Fibroblast of the conjunctiva (primary cell): Measurements from ENCODE around the gene MUC5B.

Source experiments
- DNase-seq: peaks from one replicate; pipeline ENCODE4 v3.0.0-alpha.2; 2010; ENCODE audit warnings: low read depth

The MUC5B gene

GRCh38 chr11:1221848-1222311 lies 986 bp upstream of the MUC5B start:
- no peak for DNase-seq

GRCh38 chr11:1223346-1224110 lies 662 bp downstream of the MUC5B start:
- no peak for DNase-seq

GRCh38 chr11:1224111-1224490 lies 1.2 kb downstream of the MUC5B start:
- DNase-seq = no peak

- DNase-seq = no peak
Observed at GRCh38 chr11:1224491-1225385, 1.9 kb downstream of the MUC5B start.

- no peak for DNase-seq
Observed at GRCh38 chr11:1225386-1226225, 2.7 kb downstream of the MUC5B start.

GRCh38 chr11:1226226-1226985 lies 3.5 kb downstream of the MUC5B start:
- no peak for DNase-seq

GRCh38 chr11:1226986-1227550 lies 4.2 kb downstream of the MUC5B start:
- no peak for DNase-seq

- DNase-seq = no peak
Observed at GRCh38 chr11:1227551-1228100, 4.8 kb downstream of the MUC5B start.

GRCh38 chr11:1228101-1228821 lies 5.4 kb downstream of the MUC5B start:
- DNase-seq = no peak

- DNase-seq = no peak
Observed at GRCh38 chr11:1228921-1229451, 6.1 kb downstream of the MUC5B start.

- no peak for DNase-seq
Observed at GRCh38 chr11:1229471-1230120, 6.7 kb downstream of the MUC5B start.

GRCh38 chr11:1230121-1230455 lies 7.2 kb downstream of the MUC5B start:
- DNase-seq = no peak

GRCh38 chr11:1230456-1231395 lies 7.9 kb downstream of the MUC5B start:
- DNase-seq = no peak

- no peak for DNase-seq
Observed at GRCh38 chr11:1231396-1232020, 8.6 kb downstream of the MUC5B start.

GRCh38 chr11:1232021-1232882 lies 9.4 kb downstream of the MUC5B start:
- no peak for DNase-seq

- DNase-seq = no peak
Observed at GRCh38 chr11:1232883-1233321, 10.0 kb downstream of the MUC5B start.
